GM10248 (cell line): Measurements from ENCODE around the gene SLC25A1.
"Not testable (repeated sequence)": the region's sequence is repeated elsewhere in the genome, so short reads cannot be mapped to it uniquely, and the experiment has no call there.

Experiments
- CTCF ChIA-PET: fragments of 300-600 bp; sonication (Branson Sonifier 250); formaldehyde crosslinking; extraction: SDS; loops from one replicate; lab custom pipeline; 2021; ENCODE audit warnings: antibody characterized with exemption; lab: Yijun Ruan, JAX
- POLR2A ChIA-PET: fragments of 350-650 bp; sonication (Branson Sonifier 250); formaldehyde crosslinking; extraction: SDS; loops from one replicate; lab custom pipeline; 2020; ENCODE audit warnings: antibody characterized with exemption; lab: Yijun Ruan, JAX
- DNase-seq: peaks from one replicate; pipeline ENCODE4 v3.0.0; 2012; ENCODE audit errors: extremely low spot score
- TF ChIP-seq, protein P1 (sequence below): IDR thresholded peaks from 2 replicates; pipeline ENCODE4 v1.5.1; 2012; ENCODE audit warnings: mild to moderate bottlenecking, low read depth; ENCODE audit errors: extremely low read depth, missing control alignments, control extremely low read depth

SLC25A1 gene

DNA sequence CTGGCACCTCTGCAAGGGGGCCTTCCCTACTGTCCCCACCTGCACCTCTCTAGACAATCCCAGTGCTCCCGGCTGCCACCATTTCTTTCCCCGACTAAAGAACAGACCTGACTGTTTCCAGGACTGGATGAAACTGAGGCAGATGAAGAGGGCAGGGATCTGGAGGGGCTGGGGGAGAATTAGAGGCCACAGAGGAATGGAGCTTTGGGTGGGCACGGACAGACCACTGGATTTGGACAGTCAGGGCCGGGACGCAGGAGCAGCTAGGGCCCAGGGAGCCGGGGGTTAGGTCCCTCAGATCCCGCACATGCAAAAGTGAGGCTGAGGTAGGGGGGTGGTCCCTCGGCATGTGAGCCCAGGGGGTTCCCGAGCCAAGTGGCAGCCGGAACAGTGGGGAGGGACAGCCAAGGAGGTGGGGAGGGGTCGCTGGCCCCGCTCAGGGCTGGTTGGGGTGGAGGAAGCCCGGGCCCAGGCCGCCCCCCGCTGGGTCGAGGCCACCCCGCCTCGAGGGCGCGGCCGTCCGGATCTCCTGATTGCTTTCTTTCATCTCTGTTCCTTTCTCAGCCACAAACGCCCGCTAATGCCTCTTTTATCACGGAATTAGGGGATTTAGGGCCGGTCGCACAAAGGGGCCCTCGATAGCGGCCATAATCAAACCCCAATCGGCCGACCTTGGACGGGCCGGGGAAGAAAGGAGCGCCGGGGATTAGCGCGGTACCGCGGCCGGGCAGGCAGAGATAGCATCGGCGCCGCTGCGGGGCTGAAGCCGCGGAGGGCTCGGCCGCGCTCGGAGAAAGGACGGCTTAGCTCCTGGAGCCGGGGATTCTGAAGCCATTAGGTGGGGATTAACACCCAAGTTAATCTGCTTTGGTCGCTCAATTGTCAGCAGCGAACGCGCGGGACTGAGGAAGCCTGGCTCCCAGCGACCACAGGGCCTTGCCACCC lies 9.3 kb downstream of the SLC25A1 start:
- DNase-seq, result no peak
- TF ChIP-seq, protein P1, sequence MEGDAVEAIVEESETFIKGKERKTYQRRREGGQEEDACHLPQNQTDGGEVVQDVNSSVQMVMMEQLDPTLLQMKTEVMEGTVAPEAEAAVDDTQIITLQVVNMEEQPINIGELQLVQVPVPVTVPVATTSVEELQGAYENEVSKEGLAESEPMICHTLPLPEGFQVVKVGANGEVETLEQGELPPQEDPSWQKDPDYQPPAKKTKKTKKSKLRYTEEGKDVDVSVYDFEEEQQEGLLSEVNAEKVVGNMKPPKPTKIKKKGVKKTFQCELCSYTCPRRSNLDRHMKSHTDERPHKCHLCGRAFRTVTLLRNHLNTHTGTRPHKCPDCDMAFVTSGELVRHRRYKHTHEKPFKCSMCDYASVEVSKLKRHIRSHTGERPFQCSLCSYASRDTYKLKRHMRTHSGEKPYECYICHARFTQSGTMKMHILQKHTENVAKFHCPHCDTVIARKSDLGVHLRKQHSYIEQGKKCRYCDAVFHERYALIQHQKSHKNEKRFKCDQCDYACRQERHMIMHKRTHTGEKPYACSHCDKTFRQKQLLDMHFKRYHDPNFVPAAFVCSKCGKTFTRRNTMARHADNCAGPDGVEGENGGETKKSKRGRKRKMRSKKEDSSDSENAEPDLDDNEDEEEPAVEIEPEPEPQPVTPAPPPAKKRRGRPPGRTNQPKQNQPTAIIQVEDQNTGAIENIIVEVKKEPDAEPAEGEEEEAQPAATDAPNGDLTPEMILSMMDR, result no peak
- ChIA-PET POLR2A (no interaction called here), CTCF (interaction anchor here (1.2 to 2.9 kb wide), 2 partner anchors 10 to 25 kb away, joined by 4 to 9 read pairs; partner anchors contain the start of gene ESS2)

GRCh38 chr22:19168088-19168890 lies 10.2 kb downstream of the SLC25A1 start:
- POLR2A ChIA-PET, result no interaction called here

DNA sequence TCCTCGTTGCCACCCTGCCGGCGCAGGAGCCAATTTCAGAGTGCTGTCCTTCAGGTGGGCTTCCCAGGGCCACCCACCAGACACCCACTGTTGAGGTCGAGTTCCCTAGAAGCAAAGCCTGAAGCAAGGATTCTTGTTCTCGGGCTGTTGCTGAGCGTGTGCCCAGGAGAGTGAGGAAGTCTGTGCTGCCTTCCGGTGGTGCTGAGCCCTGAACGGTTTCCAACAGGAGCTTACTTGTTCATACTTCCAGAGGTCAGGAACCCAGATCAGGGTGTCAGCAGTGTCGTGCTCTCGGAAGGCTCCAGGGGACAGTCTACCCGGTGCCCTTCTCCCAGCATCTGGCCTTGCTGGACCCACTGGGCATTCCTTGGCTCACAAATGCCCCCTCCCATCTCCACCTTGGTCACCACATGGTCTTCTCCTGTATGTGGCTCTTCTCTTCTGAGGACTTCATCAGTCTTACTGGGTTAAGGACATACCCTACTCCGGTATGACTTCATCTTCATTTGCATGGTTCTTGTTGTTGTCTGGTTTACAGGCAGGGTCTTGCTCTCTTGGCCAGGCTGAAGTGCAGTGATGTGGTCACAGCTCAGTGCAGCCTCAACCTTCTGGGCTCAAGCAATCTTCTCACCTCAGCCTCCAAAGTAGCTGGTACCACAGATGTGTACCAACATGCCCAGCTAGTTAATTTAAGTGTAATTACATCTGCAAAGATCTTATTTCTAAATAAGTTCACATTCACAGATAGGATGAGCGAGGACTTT lies 11.2 kb downstream of the SLC25A1 start:
- ChIA-PET CTCF (interaction anchor here (1.5 to 2.9 kb wide), 2 partner anchors 12 to 23 kb away, joined by 6 to 9 read pairs; partner anchors contain the start of genes ESS2 and SLC25A1), POLR2A (no interaction called here)
- TF ChIP-seq, protein P1, result no peak
- no peak for DNase-seq

More at GRCh38 chr22:19168088-19168890, 10.2 kb downstream of the SLC25A1 start:
- TF ChIP-seq, protein P1, result no peak
- CTCF ChIA-PET, result interaction anchor here (1.5 to 2.9 kb wide), 2 partner anchors 11 to 24 kb away, joined by 6 to 9 read pairs; partner anchors contain the start of genes ESS2 and SLC25A1
- no peak for DNase-seq

DNA sequence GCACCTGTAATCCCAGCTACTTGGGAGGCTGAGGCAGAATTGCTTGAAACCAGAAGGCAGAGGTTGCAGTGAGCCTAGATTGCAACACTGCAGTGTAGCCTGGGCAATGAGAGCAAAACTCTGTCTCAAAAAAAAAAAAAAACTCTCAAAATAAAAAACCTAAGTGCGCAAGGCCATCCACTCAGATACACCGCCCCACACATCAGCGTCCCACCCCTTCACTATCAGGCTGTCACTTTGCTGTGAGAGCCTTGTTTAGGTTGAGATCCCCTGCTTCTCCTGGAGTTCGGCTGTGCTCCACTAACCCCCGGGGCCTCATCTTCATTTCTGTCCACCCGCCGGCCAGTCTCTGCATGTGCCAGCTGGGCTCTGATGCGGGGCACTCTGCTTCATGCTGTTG lies 12.1 kb downstream of the SLC25A1 start:
- ChIA-PET POLR2A (no interaction called here), CTCF (no interaction called here)
- no peak for DNase-seq
- TF ChIP-seq, protein P1, result no peak

DNA sequence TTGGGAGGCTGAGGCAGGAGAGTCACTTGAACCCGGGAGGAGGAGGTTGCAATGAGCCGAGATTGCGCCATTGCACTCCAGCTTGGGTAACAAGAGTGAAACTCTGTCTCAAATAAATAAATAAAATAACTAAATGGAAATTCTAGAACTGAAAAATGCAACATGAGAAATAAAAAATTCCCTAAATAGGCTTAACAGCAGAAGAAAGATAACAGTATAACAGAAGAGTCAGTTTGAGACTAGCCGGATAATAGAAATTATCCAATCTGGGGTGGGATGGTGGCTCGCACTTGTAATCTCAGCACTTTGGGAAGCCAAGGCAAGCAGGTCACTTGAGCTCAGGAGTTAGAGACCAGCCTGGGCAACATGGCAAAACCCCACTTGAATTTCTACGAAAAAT lies 14.1 kb downstream of the SLC25A1 start:
- ChIA-PET CTCF (no interaction called here), POLR2A (no interaction called here)
- DNase-seq, result no peak
- TF ChIP-seq, protein P1, result no peak

GRCh38 chr22:19158649-19159048 lies 19.9 kb downstream of the SLC25A1 start:
- POLR2A ChIA-PET, result interaction anchor here (0.7 kb wide), 1 partner anchor 35 kb away, joined by 5 read pairs; no protein-coding TSS in a partner anchor
- CTCF ChIA-PET, result interaction anchor here (1.0 to 2.1 kb wide), 3 partner anchors 21 to 472 kb away, joined by 3 to 6 read pairs (median 5); partner anchors contain the start of gene SLC25A1

GRCh38 chr22:19156109-19156508 lies 22.4 kb downstream of the SLC25A1 start:
- DNase-seq, POLR2A ChIA-PET: not testable (repeated sequence)
- CTCF ChIA-PET, result interaction anchor here (0.9 to 4.1 kb wide), 3 partner anchors 11 to 474 kb away, joined by 3 to 39 read pairs (median 6); partner anchors contain the start of genes ESS2 and SLC25A1

More at GRCh38 chr22:19158649-19159048, 19.9 kb downstream of the SLC25A1 start:
- not testable (repeated sequence) for DNase-seq
